NCI-H2196 (cell line): Measurements from ENCODE around the gene UBAC2.

Experiments used
- DNase-seq: peaks from one replicate; lab custom pipeline; 2025; ENCODE audit not compliant: unreplicated experiment; lab: John Stamatoyannopoulos, UW

UBAC2 gene

DNA sequence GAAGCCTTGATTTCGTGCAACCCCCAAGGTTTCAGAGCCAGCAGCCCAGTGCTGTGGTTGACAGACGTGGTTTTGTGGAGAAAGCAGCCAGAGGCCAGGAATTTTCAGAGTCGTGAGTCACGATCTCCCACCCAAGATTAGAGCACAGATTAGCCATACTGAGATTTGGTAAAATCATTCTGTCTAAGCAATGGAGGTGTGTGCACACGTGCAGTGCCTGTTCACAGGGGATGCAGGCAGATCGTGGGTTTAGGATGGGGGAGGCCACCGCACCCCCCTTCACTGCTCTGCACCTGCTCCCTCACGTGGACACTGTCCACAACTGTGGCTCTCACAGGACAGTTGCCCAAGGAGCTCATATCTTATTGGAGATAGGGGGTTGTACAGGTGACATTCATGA lies 153.2 kb downstream of the UBAC2 start:
- DNase-seq = no peak

DNA sequence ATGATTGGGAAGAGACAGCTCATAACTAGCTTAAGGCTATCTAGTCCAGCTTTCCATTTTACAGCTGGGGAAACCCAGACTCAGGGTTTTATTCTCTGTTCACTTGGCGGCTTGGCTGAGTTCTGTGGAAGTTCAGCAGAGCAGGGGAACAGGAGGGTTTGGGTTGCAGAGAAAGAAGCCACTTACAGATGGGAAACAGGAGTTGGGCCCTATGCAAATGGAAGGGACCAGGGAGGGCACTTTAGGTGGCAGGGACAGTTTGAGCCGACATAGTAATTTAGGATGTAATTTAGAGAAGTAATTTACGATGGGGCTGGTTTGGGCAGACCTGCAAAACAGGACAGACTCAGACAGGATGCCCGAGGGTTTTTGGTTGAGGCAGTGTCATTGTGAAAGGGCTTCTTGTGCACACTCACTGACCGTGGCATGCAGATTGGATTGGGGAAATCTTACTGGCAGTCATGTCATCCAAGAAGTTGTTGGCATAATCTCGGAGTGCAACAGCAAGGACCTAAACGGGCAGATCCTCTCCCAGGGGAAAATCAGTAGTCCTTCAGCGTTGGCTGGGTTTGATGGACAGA lies 153.8 kb downstream of the UBAC2 start:
- DNase-seq = no peak

DNA sequence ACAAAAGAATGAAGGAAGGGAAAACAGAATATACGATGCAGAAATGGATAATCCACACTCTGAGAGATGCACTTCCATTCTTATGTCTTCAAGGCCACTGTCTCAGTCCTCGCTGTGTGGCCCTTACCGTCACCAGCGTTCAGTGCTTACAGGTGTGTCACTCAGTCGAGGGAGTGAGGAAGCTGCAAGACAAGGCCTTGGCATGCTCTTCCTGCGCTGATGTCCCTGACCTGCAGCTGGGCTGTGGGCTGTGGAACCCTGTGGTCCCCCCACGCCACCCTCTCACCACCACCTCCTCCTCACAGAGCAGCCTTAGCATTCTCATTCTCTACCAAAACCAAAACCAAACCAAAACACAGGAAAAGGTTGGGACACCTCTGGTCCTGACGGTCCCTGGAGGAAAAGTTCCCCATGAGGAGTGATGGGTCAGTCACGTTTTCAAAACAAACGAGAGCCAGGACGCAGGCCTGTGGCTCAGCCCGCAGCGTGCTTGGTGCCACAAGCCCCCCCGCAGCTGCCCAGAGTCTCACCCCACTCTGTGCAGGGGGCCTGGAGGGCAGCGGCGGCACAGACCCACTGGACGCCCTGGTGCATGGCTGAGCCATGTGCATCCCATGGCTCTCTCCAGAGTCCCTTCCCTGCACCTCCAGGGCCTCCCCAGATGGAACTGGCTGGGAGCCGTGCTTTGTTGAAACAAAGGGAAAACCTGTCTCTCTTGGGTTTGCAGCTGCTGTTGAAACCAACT lies 154.8 kb downstream of the UBAC2 start:
- no peak for DNase-seq

DNA sequence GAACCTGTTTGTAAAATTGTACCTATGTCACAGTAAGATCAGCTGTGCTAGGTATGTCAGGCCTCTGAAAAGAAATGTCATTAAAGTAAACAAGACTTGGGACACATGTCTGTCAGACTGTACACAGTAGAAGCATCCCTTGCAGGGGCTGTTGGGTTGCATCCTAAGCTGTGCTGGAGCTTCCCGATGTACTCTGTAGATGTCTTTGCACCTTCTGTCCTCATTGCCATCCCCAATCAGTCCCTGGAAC lies 155.3 kb downstream of the UBAC2 start:
- no peak for DNase-seq

DNA sequence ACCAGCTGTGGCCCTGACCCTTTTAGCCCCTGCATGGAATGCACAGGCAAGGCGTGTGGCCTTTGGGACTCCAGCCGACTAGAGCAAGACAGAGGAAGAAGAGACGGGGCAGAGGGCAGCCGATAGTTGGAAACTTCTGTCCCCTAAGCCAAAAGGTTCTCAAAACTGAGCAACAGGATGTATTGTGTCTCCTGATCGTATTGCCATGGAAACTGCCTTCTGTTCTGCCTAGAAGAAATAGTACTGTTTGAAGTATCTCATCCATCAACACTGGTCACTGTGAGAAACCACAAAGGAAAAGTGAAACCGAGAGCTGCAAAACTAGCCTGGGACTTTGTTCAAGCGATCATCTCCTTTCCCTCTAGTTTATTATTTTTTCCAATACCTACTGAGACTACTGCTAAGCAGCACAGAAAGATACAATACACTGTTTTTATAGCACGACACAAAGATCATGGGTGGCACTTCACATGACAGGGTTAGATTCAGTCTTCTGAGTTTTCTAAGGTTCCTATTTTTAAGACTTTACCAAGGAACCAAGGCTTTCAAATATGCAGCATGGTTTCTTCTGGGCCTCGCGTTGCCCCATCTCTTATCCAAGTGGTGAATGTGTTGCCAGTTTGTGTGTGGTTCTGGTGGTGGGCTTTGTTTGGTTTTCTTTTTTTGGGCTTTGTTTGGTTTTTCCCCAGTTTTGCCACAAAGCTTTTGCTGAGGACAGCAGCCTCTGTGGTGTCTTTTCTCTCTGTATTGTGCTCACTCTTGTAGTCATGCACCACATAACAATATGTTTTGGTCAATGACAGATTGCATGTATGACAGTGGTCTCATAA lies 155.8 kb downstream of the UBAC2 start:
- no peak for DNase-seq

DNA sequence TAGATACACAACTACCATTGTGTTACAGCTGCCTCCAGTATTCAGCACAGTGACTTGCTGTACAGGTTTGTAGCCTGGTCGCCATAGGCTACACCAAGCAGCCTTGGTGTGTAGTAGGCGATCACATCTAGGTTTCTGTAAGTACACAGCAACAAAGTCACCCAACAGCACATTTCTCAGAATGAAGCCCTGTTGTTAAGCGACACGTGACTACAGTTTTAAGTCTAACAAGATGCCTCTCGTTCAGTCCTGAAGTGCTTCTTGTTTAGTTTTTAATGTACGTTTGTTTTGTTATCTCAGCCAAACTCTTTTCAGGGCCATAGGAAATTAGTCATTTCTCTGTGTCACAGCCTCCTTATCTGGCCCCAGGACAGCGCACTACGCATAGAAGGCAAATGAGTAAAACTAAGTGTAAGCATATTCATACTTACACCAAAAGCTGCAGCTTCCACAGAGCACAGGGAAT lies 156.5 kb downstream of the UBAC2 start:
- no peak for DNase-seq

DNA sequence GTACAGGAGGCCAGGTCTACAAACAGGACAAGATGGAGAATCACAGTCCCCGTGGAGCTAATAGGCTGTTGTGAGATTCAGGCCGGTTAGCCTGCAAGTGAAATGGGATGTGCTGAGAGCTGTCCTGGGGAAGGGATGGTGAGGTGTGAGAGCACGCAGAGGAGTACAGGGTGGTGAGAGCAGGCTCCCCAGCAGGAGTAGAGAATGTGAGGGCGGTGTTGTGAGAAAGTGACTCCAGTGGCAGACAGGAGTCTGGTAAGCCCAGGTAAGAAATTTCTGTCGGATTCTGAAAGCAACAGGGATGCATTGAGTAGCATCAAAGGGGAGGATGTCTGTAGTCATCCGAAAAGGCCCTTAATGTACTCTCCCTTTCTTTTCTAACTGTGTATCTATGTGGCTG lies 157.3 kb downstream of the UBAC2 start:
- no peak for DNase-seq

DNA sequence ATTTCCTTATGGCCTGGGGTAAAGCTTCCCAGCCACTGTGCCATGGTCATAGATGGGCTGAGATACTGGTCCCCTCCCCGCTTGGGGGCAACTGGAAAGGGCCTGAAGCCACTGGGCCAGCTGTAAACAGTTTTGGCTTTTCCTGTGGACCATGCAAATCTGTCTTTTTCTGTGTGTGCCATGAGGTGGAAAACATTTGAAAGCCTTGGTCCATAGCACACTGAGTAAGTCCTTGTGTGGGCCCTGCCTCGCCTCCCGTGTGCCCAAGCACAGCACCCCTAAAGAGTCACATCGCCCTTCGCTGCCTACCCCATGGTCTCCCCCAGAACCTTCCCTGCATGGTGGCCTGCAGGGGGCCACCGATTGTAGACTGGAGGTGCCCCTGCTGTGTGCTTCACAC lies 158.9 kb downstream of the UBAC2 start:
- no peak for DNase-seq

DNA sequence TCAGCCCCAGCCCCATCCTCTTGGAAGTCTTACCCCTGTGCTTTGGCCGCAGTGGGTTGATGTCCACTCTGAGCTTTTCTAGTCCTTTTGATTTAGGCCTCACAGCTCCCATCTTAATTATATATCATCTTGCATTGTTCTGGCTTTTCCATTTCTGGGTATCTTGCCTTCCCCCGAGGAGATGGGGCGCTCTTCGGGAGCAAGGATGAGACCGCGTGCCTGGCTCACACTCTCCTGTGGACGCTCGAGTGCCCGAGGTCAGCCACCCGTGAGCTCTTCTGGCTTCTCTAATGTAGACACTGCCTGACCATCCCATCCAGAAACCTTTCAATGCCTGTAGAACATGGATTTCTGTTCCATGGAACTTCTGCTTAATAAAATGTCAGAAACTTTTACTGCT lies 160.0 kb downstream of the UBAC2 start:
- no peak for DNase-seq

DNA sequence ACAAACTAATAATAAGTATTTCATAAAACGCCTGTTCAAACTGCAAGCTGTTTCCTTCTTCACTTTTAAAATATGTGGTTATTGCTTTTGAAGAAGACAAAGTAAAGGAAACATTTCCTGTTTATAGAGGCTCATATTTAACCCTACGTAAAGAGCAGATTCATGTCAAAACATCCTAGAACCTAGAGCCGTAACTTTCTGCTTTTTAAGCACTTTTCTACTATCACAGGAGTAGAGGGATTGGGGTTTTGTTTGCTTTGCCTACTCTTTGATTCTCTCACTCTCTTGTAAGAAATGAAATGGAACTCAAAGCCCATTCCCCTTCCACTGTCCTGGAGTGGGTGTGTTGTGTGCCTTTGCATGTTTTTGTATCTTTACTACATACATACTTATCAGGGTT lies 160.5 kb downstream of the UBAC2 start:
- no peak for DNase-seq

DNA sequence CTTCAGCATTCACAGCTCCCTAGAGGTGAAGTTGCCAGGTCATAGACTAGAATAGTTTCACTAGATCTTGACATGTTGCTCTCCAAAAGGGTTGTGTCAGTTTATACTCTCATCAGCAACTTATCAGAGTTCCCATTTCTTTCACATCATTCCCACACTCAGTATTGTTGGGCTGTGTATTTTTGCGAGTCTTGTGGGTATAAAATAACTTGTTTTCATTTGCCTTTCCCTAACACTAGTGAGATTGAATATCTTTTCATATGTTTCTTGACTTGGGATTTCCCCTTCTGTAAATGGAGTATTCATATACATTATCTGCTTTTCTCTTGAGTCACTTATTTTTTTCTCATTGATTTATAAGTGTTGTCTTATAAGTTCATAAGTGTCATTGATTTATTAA lies 161.7 kb downstream of the UBAC2 start:
- DNase-seq = no peak

DNA sequence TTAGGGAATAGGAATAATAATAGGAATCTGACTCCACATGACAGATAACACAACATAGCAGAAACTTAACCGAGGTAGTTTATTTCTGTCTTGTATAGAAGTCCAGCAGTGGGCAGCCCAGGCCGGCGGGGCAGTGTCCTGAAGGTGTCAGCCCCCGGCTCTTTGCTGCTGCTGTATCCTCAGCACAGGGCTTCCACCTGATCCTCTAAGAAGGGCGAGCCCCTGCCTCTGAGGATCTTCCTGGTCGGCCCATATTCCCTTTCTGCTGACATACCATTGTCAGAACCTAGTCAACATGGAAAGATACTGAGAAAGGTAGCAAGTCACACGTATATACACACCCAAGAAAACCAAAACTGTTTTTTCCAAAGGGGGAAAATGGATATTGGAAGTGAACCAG lies 162.7 kb downstream of the UBAC2 start:
- no peak for DNase-seq

DNA sequence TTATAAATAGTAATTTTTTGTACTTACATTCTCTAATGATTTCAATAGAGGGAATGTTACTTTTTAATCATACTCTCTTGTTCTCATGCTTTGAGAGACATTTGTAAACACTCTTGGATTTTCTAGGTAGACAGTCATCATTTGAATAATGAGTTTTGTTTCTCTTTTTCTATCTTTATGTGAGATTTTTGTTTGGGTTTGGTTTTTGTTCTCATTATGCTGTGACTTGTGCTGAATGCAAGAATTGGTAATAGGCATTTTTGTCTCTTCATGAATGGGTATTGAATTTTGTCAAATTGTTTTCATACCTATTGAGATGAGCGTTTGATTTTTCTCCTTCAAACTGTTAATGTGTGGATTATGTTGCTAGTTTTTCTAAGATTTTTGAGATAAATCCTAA lies 163.3 kb downstream of the UBAC2 start:
- no peak for DNase-seq

DNA sequence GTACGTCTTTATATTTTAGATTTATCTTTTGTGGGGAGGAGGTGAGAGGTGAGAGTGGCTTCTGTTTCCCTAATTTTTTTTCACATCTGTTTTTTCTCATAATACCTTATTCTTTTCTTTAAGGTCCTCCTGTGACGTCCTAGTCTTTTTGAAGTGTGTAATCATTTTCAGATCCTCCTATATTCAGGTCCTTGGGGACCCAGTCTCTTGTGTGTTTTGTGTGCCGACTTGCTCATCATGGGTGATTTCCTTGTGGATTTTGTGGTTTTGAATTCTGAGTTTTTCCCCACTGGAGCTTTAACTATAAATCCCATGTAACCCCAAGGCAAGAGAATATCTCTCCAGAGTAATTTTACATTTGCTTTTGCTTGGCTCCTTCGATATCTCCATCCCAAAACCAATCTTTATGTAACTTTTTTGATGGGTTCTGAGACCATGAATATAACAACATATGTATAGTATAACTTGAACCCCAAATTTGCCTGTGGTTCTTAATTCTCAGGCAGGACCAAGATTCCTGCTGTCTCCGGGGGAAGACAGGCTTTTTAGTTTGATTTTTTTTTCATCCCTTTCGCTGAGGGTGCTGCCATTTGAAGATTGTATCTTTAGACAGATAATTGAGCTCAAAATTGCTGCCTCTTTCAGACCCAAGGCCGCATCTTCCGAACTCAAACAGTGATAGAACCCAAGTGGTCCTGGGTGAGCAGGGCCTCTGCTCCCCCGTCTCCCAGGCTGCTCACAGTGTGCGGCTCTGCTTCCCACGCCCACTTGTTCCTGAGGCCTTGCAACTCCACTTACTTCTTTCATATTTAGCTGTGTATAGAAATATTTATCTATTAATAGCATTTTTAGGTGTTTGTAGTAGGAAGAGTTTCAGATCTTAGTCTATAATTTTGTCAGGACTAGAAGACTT lies 165.7 kb downstream of the UBAC2 start:
- no peak for DNase-seq

DNA sequence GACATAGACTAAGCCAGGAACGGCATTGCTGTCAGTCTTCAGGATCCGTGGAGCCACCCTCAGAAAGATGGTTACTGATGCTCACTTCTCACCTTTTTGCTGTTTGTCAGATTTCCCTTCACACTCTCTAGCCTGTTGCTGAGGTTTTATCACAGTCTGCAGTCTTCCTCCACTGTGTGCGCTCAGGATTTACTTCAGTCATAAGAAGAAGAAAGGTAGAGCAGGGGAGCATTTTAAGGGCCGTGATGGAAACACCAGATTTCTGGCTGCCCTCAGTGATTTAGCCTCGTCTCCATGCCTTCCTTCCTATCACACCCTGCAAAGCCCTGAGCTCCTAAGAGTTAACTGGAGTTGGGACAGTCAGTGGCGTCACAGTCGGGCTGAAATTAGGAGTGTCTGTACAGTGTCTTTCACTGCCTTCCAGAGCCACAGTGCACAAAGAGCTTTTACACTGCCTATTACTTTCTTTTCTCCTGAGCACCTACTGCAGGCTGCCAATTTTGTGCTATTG lies 166.5 kb downstream of the UBAC2 start:
- no peak for DNase-seq

DNA sequence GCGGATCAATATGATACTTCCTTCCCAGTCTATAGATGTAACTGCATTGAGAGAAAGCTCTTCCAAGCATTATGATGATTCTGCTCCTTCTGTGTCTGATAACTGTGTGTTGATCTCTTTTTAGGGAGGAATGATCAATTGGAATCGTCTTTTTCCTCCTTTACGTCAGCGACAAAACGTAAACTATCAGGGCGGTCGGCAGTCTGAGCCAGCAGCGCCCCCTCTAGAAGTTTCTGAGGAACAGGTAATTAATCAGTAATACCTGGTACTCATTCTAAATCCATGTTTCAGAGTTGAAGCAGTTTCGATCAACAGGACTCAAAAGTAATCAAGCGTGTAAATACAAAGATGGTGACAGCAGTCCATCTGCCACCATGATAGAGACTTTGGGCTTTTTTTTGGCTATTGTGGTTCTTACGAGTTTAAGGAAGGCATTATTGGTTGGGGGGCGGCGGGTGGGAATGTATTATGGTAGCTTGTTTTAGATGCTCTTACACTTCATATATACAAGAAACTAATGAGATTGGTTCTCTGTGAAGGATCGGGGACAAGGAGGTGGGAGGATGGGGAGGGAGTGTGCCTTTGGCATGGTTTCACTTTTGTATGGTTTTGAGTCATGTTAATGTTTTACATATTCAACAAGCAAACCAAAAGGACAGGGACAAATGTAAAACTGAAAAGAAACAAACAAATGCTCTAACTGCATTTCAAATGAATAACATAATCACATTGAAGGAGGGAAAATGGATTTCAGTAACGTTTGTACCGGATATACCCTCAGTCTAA lies 167.2 kb downstream of the UBAC2 start:
- DNase-seq = no peak

DNA sequence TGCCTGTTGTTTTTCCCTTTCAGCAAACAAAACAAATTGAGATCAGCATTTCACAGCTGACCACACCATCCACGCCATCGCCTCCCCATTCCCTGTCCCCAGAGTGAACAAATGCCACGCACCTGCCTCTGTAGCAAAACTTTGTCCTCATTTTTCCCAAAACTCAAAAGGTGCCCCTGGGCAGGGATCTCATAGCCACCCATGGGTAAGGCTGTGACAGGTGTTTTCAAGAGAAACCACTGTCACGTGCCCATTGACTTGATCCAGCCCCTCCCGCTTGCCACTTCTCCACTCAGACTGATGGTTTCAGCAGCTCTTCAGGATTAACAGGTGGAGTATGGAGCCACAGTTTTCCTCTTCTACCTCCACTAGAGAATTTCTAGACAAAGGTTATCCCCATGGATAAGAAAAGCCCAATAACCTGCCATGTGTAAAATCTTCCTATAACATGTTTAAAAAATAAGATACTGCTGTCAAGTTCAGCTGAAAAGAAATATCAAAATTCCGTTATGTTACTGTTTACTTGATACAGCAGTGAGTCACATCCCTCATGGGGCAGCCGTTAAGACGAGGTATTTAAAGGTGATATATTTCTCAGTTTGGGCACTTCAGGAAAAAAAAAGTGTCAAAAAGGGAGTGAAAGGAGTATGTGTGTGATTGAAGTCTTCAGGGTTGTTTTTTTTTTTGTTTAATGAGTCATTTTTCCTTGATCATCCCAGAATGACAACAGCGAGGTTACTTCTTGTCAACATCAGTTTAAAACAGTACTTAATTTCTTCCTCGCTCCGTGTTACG lies 170.0 kb downstream of the UBAC2 start:
- no peak for DNase-seq

DNA sequence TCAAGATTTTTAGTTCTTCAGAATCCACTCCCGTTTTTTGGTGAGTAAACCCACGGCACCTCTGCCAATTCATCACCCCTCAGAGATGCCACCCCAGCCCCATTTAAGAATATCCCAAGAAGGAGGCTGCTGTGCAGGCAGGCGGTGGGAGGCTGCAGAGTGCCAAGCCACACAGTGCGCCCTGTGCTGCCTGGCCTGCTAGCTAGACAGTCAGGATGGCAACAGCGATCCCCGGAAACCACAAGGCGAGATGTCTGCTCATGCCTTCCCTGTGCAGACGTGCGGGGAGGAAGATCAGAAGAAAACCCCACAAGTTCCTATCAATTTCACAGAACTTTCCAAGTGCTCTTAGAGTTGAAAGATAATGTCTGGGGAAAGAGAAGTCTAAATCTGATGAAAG lies 171.3 kb downstream of the UBAC2 start:
- no peak for DNase-seq

DNA sequence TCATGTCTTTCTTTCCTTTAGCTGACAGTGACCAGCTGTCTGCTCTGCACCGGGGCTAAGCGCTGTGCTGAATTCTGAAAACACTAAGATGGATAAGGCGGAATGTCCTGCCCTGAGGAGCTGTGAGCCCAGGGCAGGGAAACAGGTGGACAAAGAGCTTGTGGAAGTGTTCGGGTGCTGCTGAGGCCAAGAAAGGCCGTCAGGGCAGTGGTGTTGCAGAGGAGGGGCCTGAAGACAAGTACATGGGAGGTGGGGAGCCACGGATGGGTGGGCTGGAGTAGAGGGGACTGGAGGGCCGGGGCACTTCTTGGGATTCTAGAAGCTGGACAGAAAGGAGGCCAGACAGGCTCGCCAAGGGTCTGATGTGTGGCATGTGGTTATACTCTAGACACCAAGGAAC lies 172.8 kb downstream of the UBAC2 start:
- no peak for DNase-seq
